Uterus (tissue), 4 donors: ENCODE data around the gene DCC. TPM values are rescaled to one million over a fixed set of nuclear protein-coding genes. Genes with fewer than 3 reads are reported as not detected.

Experiments
- DNase-seq, 2 donors: peaks; one replicate each; pipeline ENCODE4 v3.0.0-alpha.2; 2019 to 2020
- H3K27ac ChIP-seq, 2 donors: fragments of 200-600 bp; sonication (generic); 1 replicate in 1 of 2; 2 replicates in 1 of 2; pipeline ENCODE4 v1.5.1; 2016 to 2018
- H3K27me3 ChIP-seq, 2 donors: fragments of 200-600 bp; sonication (generic); one replicate each; pipeline ENCODE4 v1.5.1; 2018 to 2019; ENCODE audit warnings: control low read depth in 1 of 2
- H3K36me3 ChIP-seq, 2 donors: fragments of 200-600 bp; sonication (generic); one replicate each; pipeline ENCODE4 v1.5.1; 2019; ENCODE audit warnings: control low read depth in 1 of 2
- H3K4me1 ChIP-seq, 2 donors: fragments of 200-600 bp; sonication (generic); one replicate each; pipeline ENCODE4 v1.5.1; 2018 to 2019; ENCODE audit warnings: control low read depth in 1 of 2
- H3K4me3 ChIP-seq, 2 donors: fragments of 200-600 bp; sonication (generic); 1 replicate in 1 of 2; 2 replicates in 1 of 2; pipeline ENCODE4 v1.5.1; 2018 to 2019; ENCODE audit warnings: mild to moderate bottlenecking in 1 of 2
- H3K9me3 ChIP-seq, 2 donors: fragments of 200-600 bp; sonication (generic); one replicate each; pipeline ENCODE4 v1.5.1; 2019; ENCODE audit warnings: control low read depth in 1 of 2
- CTCF ChIP-seq, 4 experiments: fragments of 200-600 bp in 2 of 4; fragments of 450-650 bp in 2 of 4; sonication (generic) in 2 of 4; IDR thresholded peaks; one replicate each; pipeline ENCODE4 v1.5.1; 2016 to 2019; ENCODE audit warnings: antibody characterized with exemption in 4 of 4, mild to moderate bottlenecking in 2 of 4, moderate library complexity in 1 of 4
- POLR2A ChIP-seq, 2 donors: fragments of 450-650 bp; IDR thresholded peaks; one replicate each; pipeline ENCODE4 v1.6.1; 2016; ENCODE audit warnings: antibody characterized with exemption in 2 of 2, mild to moderate bottlenecking in 1 of 2, moderate library complexity in 1 of 2
- intact Hi-C: fragments of 100-400 bp; cut with DNase I; formaldehyde crosslinking; loops from one replicate; pipeline ENCODE4 v1.15.1; 2023; ENCODE audit warnings: low total_unique reads
- total RNA-seq, 4 donors: library from RNA; depleted of rRNA in 3 of 4; stranded (reverse); fragments of >200 nt in 3 of 4; gene quantifications; one replicate each; pipeline versions ENCODE4 v1.1.0 to v1.2.4, GENCODE V29; 2014 to 2023
- donor health status: DM: yes; HTN: yes; CAD: no.

The DCC gene
- total RNA-seq, 4 donors from 2014 or later, result 0.40 to 3.2 TPM; not detected in 2

- intact Hi-C loops, result no loop called here
- Histone ChIP-seq H3K9me3 (no peaks in the 10 kb centered on the region), H3K4me1 (no peaks in the 10 kb centered on the region), H3K4me3 (no peak overlapping the region), H3K27me3 (no peaks in the 10 kb centered on the region), H3K36me3 (no peaks in the 10 kb centered on the region), H3K27ac (no peak overlapping the region)
- no peak for TF ChIP-seq CTCF (IDR thresholded peaks at IDR 0.05)
- no peak for TF ChIP-seq POLR2A (IDR thresholded peaks at IDR 0.05)
- no peak for DNase-seq
Observed at GRCh38 chr18:53402670-53403069, 1062.7 kb downstream of the DCC start.

GRCh38 chr18:53408271-53408670, 1068.3 kb downstream of the DCC start:
- intact Hi-C loops, result no loop called here

GRCh38 chr18:53411511-53411910, 1071.5 kb downstream of the DCC start:
- Histone ChIP-seq H3K4me3 (no peak overlapping the region), H3K36me3 (no peaks in the 10 kb centered on the region), H3K4me1 (no peaks in the 10 kb centered on the region), H3K27ac (no peak overlapping the region), H3K9me3 (no peaks in the 10 kb centered on the region), H3K27me3 (no peaks in the 10 kb centered on the region)
- intact Hi-C loops, result no loop called here
- DNase-seq, result no peak
- no peak for TF ChIP-seq POLR2A (IDR thresholded peaks at IDR 0.05)
- no peak for TF ChIP-seq CTCF (IDR thresholded peaks at IDR 0.05)

More at GRCh38 chr18:53408271-53408670, 1068.3 kb downstream of the DCC start:
- H3K4me3 ChIP-seq, result no peak overlapping the region
- no peaks in the 10 kb centered on the region for H3K4me1 ChIP-seq
- TF ChIP-seq POLR2A (IDR thresholded peaks at IDR 0.05), result no peak
- no peak for TF ChIP-seq CTCF (IDR thresholded peaks at IDR 0.05)
- H3K27ac ChIP-seq, result no peak overlapping the region
- no peak for DNase-seq
- H3K27me3 ChIP-seq, result no peaks in the 10 kb centered on the region
- H3K9me3 ChIP-seq, result no peaks in the 10 kb centered on the region
- H3K36me3 ChIP-seq, result no peaks in the 10 kb centered on the region

- no peaks in the 10 kb centered on the region for H3K27me3 ChIP-seq
- no peak for DNase-seq
- H3K27ac ChIP-seq, result no peak overlapping the region
- intact Hi-C loops, result no loop called here
- TF ChIP-seq CTCF (IDR thresholded peaks at IDR 0.05) (no peak), POLR2A (IDR thresholded peaks at IDR 0.05) (no peak)
- H3K9me3 ChIP-seq, result no peaks in the 10 kb centered on the region
- H3K4me3 ChIP-seq, result no peak overlapping the region
- no peaks in the 10 kb centered on the region for H3K36me3 ChIP-seq
- H3K4me1 ChIP-seq, result no peaks in the 10 kb centered on the region
Observed at GRCh38 chr18:53417003-53417402, 1077.0 kb downstream of the DCC start.

- Histone ChIP-seq H3K4me3 (no peak overlapping the region), H3K36me3 (no peaks in the 10 kb centered on the region), H3K4me1 (no peaks in the 10 kb centered on the region), H3K27me3 (no peaks in the 10 kb centered on the region), H3K27ac (no peak overlapping the region), H3K9me3 (no peaks in the 10 kb centered on the region)
- TF ChIP-seq POLR2A (IDR thresholded peaks at IDR 0.05) (no peak), CTCF (IDR thresholded peaks at IDR 0.05) (no peak)
- no peak for DNase-seq
- intact Hi-C loops, result no loop called here
Observed at GRCh38 chr18:53421869-53422268, 1081.9 kb downstream of the DCC start.
